GM23248 (cell line): Measurements from ENCODE around the gene STK32B. TPM values are rescaled to one million over a fixed set of nuclear protein-coding genes. Genes with fewer than 3 reads are reported as not detected.
A peak's percentile ranks its signal among the peaks of the same experiment; 100 is the strongest.

ENCODE experiments used
- DNase-seq: peaks from one replicate; pipeline ENCODE4 v3.0.0-alpha.2; 2015
- H2AFZ ChIP-seq: fragments of 200-600 bp; sonication (generic); 2 replicates; pipeline ENCODE4 v1.6.1; 2016; ENCODE audit warnings: antibody characterized with exemption
- H3F3A ChIP-seq: fragments of 200-600 bp; sonication (generic); 2 replicates; pipeline ENCODE4 v1.6.1; 2016; ENCODE audit warnings: mild to moderate bottlenecking, antibody characterized with exemption, mixed run types; ENCODE audit not compliant: insufficient read depth
- H3K27ac ChIP-seq: fragments of 200-600 bp; sonication (generic); 2 replicates; pipeline ENCODE4 v1.5.1; 2016; ENCODE audit warnings: mild to moderate bottlenecking
- H3K27me3 ChIP-seq: fragments of 200-600 bp; sonication (generic); replicated peaks from 2 replicates; pipeline ENCODE4 v1.6.1; 2016; ENCODE audit warnings: mild to moderate bottlenecking; ENCODE audit not compliant: insufficient read depth
- H3K36me3 ChIP-seq: fragments of 200-600 bp; sonication (generic); 2 replicates; pipeline ENCODE4 v1.6.1; 2016; ENCODE audit warnings: low read depth, mild to moderate bottlenecking
- H3K4me1 ChIP-seq: fragments of 200-600 bp; sonication (generic); 2 replicates; pipeline ENCODE4 v1.6.1; 2016; ENCODE audit warnings: mild to moderate bottlenecking; ENCODE audit not compliant: insufficient read depth
- H3K4me2 ChIP-seq: fragments of 200-600 bp; sonication (generic); one replicate; pipeline ENCODE4 v1.6.1; 2016; ENCODE audit warnings: mild to moderate bottlenecking; ENCODE audit not compliant: unreplicated experiment
- H3K4me3 ChIP-seq: fragments of 200-600 bp; sonication (generic); 2 replicates; pipeline ENCODE4 v1.5.1; 2016; ENCODE audit warnings: mild to moderate bottlenecking
- H3K79me2 ChIP-seq: fragments of 200-600 bp; sonication (generic); 2 replicates; pipeline ENCODE4 v1.6.1; 2016; ENCODE audit warnings: mild to moderate bottlenecking; ENCODE audit not compliant: insufficient read depth
- H3K9ac ChIP-seq: fragments of 200-600 bp; sonication (generic); 2 replicates; pipeline ENCODE4 v1.6.1; 2016; ENCODE audit warnings: mild to moderate bottlenecking
- H3K9me2 ChIP-seq: fragments of 200-600 bp; sonication (generic); 2 replicates; pipeline ENCODE4 v1.6.1; 2016; ENCODE audit warnings: mixed run types, mild to moderate bottlenecking, moderate library complexity; ENCODE audit not compliant: insufficient read depth
- H3K9me3 ChIP-seq: fragments of 200-600 bp; sonication (generic); one replicate; pipeline ENCODE4 v1.6.1; 2017; ENCODE audit warnings: low read depth
- H4K20me1 ChIP-seq: fragments of 200-600 bp; sonication (generic); 2 replicates; pipeline ENCODE4 v1.6.0; 2016; ENCODE audit not compliant: insufficient read depth
- EZH2 ChIP-seq: fragments of 200-600 bp; sonication (generic); IDR thresholded peaks from 2 replicates; pipeline ENCODE4 v1.6.1; 2018; ENCODE audit warnings: antibody characterized with exemption, mild to moderate bottlenecking; ENCODE audit not compliant: insufficient read depth, poor library complexity, severe bottlenecking
- EZH2phosphoT487 ChIP-seq: fragments of 200-600 bp; sonication (generic); IDR thresholded peaks from 2 replicates; pipeline ENCODE4 v1.6.1; 2018; ENCODE audit warnings: antibody characterized with exemption, moderate library complexity, mild to moderate bottlenecking, low read depth; ENCODE audit not compliant: insufficient read depth
- WGBS, 2 experiments: methylation state at CpG; one replicate each; pipeline ENCODE4 v1.1.6; 2015 to 2017; ENCODE audit warnings: low lambda C conversion rate in 2 of 2, low coverage in 1 of 2; ENCODE audit errors: missing lambda C conversion rate in 2 of 2; 5-methylcytosine and 5-hydroxymethylcytosine counted together
- in situ Hi-C: fragments of 300-500 bp; cut with MboI; formaldehyde crosslinking; loops from 2 replicates; pipeline ENCODE4 v1.15.0; 2020
- polyA plus RNA-seq: library from polyadenylated mRNA; unstranded; fragments of >200 nt; fragmentation: Nextera tagmentation; extraction: Ambion mirVana; gene quantifications from 2 replicates; pipeline ENCODE4 v1.2.1, GENCODE V29; 2016
- total RNA-seq: library from RNA; depleted of rRNA; stranded (reverse); fragments of >200 nt; shearing (Covaris generic); gene quantifications from 2 replicates; pipeline ENCODE4 v1.2.3, GENCODE V29; 2014

STK32B gene
- total and polyA plus RNA-seq, 2 experiments from 2014 or later: 4.9 to 6.1 TPM

GRCh38 chr4:5082376-5082775 lies 31.1 kb downstream of the STK32B start:
- no peak for DNase-seq
- H3K27me3 ChIP-seq: no peaks in the 10 kb centered on the region
- no peak for TF ChIP-seq EZH2phosphoT487
- no peak for TF ChIP-seq EZH2
- no peaks in the 10 kb centered on the region for H3K36me3 ChIP-seq
- H3K4me1 ChIP-seq: no peaks in the 10 kb centered on the region
- H3K27ac ChIP-seq: no peak overlapping the region
- no peaks in the 10 kb centered on the region for H3F3A ChIP-seq
- H3K9me2 ChIP-seq: no peaks in the 10 kb centered on the region
- H3K4me2 ChIP-seq: no peak overlapping the region
- H3K79me2 ChIP-seq: no peaks in the 10 kb centered on the region
- H3K9me3 ChIP-seq: no peaks in the 10 kb centered on the region
- H3K4me3 ChIP-seq: no peak overlapping the region
- no peaks in the 10 kb centered on the region; the same call in 1 of the 2 replicates for H4K20me1 ChIP-seq
- no peak overlapping the region for H2AFZ ChIP-seq
- in situ Hi-C loops: no loop called here
- H3K9ac ChIP-seq: no peak overlapping the region
- 38% methylated on average over 2 of the region's 2 CpGs for WGBS, 2 experiments

DNA sequence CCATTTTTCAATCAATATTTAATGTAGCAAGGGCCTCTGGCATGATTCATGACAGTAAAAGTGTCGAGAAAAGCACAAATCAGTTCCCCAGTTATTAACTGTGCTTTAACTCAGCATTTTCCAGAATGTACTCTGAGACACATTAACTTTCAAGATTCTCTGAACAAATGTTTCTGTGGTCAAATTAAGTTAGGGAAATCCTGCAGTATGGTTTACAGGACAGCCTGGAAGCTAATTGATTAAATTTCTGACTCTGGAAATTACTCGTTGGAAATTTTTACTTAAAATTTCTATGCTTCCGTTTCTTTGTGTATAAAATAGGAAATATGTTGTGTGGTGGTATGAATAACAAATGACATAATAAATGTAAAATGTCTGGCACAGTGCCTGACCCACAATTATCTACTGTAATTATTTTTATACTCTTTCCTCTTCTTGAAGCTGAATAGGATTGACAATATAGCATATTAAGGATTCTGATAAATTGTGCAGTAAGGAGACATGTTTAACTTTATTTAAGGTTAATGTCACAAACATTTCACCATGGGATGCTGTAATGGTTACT lies 33.7 kb downstream of the STK32B start:
- no peaks in the 10 kb centered on the region for H3K79me2 ChIP-seq
- H3K27me3 ChIP-seq: no peaks in the 10 kb centered on the region
- no peaks in the 10 kb centered on the region; the same call in 1 of the 2 replicates for H4K20me1 ChIP-seq
- H3K36me3 ChIP-seq: no peaks in the 10 kb centered on the region
- H3K9me3 ChIP-seq: no peaks in the 10 kb centered on the region
- H3K4me2 ChIP-seq: no peak overlapping the region
- H3K27ac ChIP-seq: no peak overlapping the region
- DNase-seq: peak; percentile 12
- H3K9me2 ChIP-seq: no peaks in the 10 kb centered on the region
- no peaks in the 10 kb centered on the region for H3F3A ChIP-seq
- 26 to 29% methylated on average over 3 of the region's 3 CpGs for WGBS, 2 experiments
- TF ChIP-seq EZH2phosphoT487: no peak
- TF ChIP-seq EZH2: no peak
- H3K4me3 ChIP-seq: no peak overlapping the region
- no peaks in the 10 kb centered on the region for H3K4me1 ChIP-seq
- no peak overlapping the region for H2AFZ ChIP-seq
- in situ Hi-C loops: no loop called here
- H3K9ac ChIP-seq: no peak overlapping the region

GRCh38 chr4:5086535-5086934 lies 35.3 kb downstream of the STK32B start:
- H3K9me3 ChIP-seq: no peaks in the 10 kb centered on the region
- TF ChIP-seq EZH2phosphoT487 (no peak), EZH2 (no peak)
- no peaks in the 10 kb centered on the region for H3K4me1 ChIP-seq
- no peak overlapping the region for H3K27ac ChIP-seq
- H3K36me3 ChIP-seq: no peaks in the 10 kb centered on the region
- 56 to 61% methylated on average over 1 of the region's 1 CpG for WGBS, 2 experiments
- DNase-seq: peak; percentile 5
- in situ Hi-C loops: no loop called here
- no peak overlapping the region for H3K4me3 ChIP-seq
- H3K9me2 ChIP-seq: no peaks in the 10 kb centered on the region
- no peaks in the 10 kb centered on the region for H3K27me3 ChIP-seq
- H3K79me2 ChIP-seq: no peaks in the 10 kb centered on the region
- no peak overlapping the region for H2AFZ ChIP-seq
- no peak overlapping the region for H3K9ac ChIP-seq
- no peaks in the 10 kb centered on the region; the same call in 1 of the 2 replicates for H4K20me1 ChIP-seq
- H3K4me2 ChIP-seq: no peak overlapping the region
- no peaks in the 10 kb centered on the region for H3F3A ChIP-seq

DNA sequence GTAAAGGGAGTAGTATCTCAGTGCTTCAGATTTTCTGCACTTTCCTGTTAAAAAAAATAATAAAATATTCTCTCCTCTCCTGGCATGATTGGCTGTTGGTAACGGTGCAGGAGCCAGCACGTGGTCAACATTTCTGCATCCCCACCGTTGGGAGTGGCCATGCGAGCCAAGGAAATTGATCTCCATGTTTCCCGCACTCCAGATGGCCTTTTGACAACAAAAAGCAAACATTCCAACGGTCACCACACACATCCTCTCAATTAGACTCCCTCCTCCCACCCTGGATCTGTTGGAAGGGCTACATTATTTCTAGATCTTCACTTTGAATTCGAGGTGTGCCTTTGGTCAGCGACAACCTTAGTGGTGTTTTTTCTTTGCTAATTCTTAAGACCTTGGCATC lies 45.0 kb downstream of the STK32B start:
- H3K36me3 ChIP-seq: no peaks in the 10 kb centered on the region
- H4K20me1 ChIP-seq: no peaks in the 10 kb centered on the region
- H3K4me3 ChIP-seq: no peak overlapping the region
- TF ChIP-seq EZH2phosphoT487 (no peak), EZH2 (no peak)
- no peaks in the 10 kb centered on the region for H3F3A ChIP-seq
- 53 to 58% methylated on average over 8 of the region's 8 CpGs for WGBS, 2 experiments
- no peaks in the 10 kb centered on the region for H3K4me1 ChIP-seq
- H3K27ac ChIP-seq: no peak overlapping the region
- H3K9ac ChIP-seq: no peak overlapping the region
- no peak for DNase-seq
- in situ Hi-C loops: no loop called here
- no peaks in the 10 kb centered on the region for H3K79me2 ChIP-seq
- H3K9me3 ChIP-seq: no peaks in the 10 kb centered on the region
- no peak overlapping the region for H3K4me2 ChIP-seq
- H3K27me3 ChIP-seq: no peaks in the 10 kb centered on the region
- H3K9me2 ChIP-seq: no peaks in the 10 kb centered on the region
- no peak overlapping the region for H2AFZ ChIP-seq
